Ramos (cell line): ENCODE data around the gene MED25.

Experiments
- in situ Hi-C: fragments of 300-500 bp; cut with MboI; formaldehyde crosslinking; loops from one replicate; pipeline ENCODE4 v1.14.3; 2022; ENCODE audit warnings: low sequenced_read_pairs; ENCODE audit not compliant: unreplicated experiment

Gene MED25

GRCh38 chr19:49881672-49882394, 63.7 kb downstream of the MED25 start:
- in situ Hi-C loops: no loop called here

GRCh38 chr19:49882643-49883042, 64.6 kb downstream of the MED25 start:
- in situ Hi-C loops: no loop called here

GRCh38 chr19:49883094-49883493, 65.0 kb downstream of the MED25 start:
- in situ Hi-C loops: no loop called here

GRCh38 chr19:49884109-49884508, 66.0 kb downstream of the MED25 start:
- in situ Hi-C loops: no loop called here

- in situ Hi-C loops: no loop called here
Observed at GRCh38 chr19:49884760-49885159, 66.7 kb downstream of the MED25 start.
